ENCODE measurements around the gene GRAMD2B.

GRAMD2B gene

GRCh38 chr5:126531543-126532120, 108.4 kb downstream of the GRAMD2B start:
- Histone ChIP-seq H3K4me3 (ENCODE audit: low read depth in 1 of 2, low read length in 2 of 2) (no peak overlapping the region), H3K4me1 (ENCODE audit: insufficient read depth, low read length) (peaks cover 16% of the 10 kb centered on the region), H3K9ac (ENCODE audit: low read length) (no peak overlapping the region), H3K9me3 (ENCODE audit: low read length) (no peaks in the 10 kb centered on the region), H3K27ac (ENCODE audit: low read depth, low read length) (peak overlapping the region; percentile 29), H3K27me3 (ENCODE audit: control insufficient read depth in 1 of 2, insufficient read depth in 2 of 2, low read length in 2 of 2) (no peaks in the 10 kb centered on the region), H3K36me3 (ENCODE audit: insufficient read depth, low read length) (no peaks in the 10 kb centered on the region)

GRCh38 chr5:126534553-126534952, 111.3 kb downstream of the GRAMD2B start:
- peaks cover 26% of the 10 kb centered on the region for H3K4me1 ChIP-seq (ENCODE audit: insufficient read depth, low read length)
- H3K27ac ChIP-seq (ENCODE audit: low read depth, low read length) = no peak overlapping the region
- no peaks in the 10 kb centered on the region for H3K36me3 ChIP-seq (ENCODE audit: insufficient read depth, low read length)
- no peaks in the 10 kb centered on the region for H3K27me3 ChIP-seq (ENCODE audit: control insufficient read depth in 1 of 2, insufficient read depth in 2 of 2, low read length in 2 of 2)
- H3K9me3 ChIP-seq (ENCODE audit: low read length) = no peaks in the 10 kb centered on the region
- no peak overlapping the region for H3K4me3 ChIP-seq (ENCODE audit: low read depth in 1 of 2, low read length in 2 of 2)
- H3K9ac ChIP-seq (ENCODE audit: low read length) = no peak overlapping the region

- Histone ChIP-seq H3K9me3 (ENCODE audit: low read length) (no peaks in the 10 kb centered on the region), H3K9ac (ENCODE audit: low read length) (no peak overlapping the region), H3K4me3 (ENCODE audit: low read depth in 1 of 2, low read length in 2 of 2) (no peak overlapping the region), H3K27me3 (ENCODE audit: control insufficient read depth in 1 of 2, insufficient read depth in 2 of 2, low read length in 2 of 2) (no peaks in the 10 kb centered on the region), H3K4me1 (ENCODE audit: insufficient read depth, low read length) (peaks cover 26% of the 10 kb centered on the region), H3K36me3 (ENCODE audit: insufficient read depth, low read length) (no peaks in the 10 kb centered on the region), H3K27ac (ENCODE audit: low read depth, low read length) (no peak overlapping the region)
Measured at GRCh38 chr5:126535856-126536545, 112.8 kb downstream of the GRAMD2B start.

GRCh38 chr5:126536874-126537273, 113.7 kb downstream of the GRAMD2B start:
- Histone ChIP-seq H3K4me1 (ENCODE audit: insufficient read depth, low read length) (peaks cover 18% of the 10 kb centered on the region), H3K27me3 (ENCODE audit: control insufficient read depth in 1 of 2, insufficient read depth in 2 of 2, low read length in 2 of 2) (no peaks in the 10 kb centered on the region), H3K36me3 (ENCODE audit: insufficient read depth, low read length) (no peaks in the 10 kb centered on the region), H3K9me3 (ENCODE audit: low read length) (no peaks in the 10 kb centered on the region), H3K4me3 (ENCODE audit: low read depth in 1 of 2, low read length in 2 of 2) (no peak overlapping the region), H3K27ac (ENCODE audit: low read depth, low read length) (no peak overlapping the region), H3K9ac (ENCODE audit: low read length) (no peak overlapping the region)

GRCh38 chr5:126538579-126538978, 115.4 kb downstream of the GRAMD2B start:
- peaks cover 13% of the 10 kb centered on the region for H3K4me1 ChIP-seq (ENCODE audit: insufficient read depth, low read length)
- H3K27ac ChIP-seq (ENCODE audit: low read depth, low read length) = no peak overlapping the region
- H3K27me3 ChIP-seq (ENCODE audit: control insufficient read depth in 1 of 2, insufficient read depth in 2 of 2, low read length in 2 of 2) = no peaks in the 10 kb centered on the region
- H3K36me3 ChIP-seq (ENCODE audit: insufficient read depth, low read length) = no peaks in the 10 kb centered on the region
- H3K4me3 ChIP-seq (ENCODE audit: low read depth in 1 of 2, low read length in 2 of 2) = no peak overlapping the region
- H3K9me3 ChIP-seq (ENCODE audit: low read length) = no peaks in the 10 kb centered on the region
- H3K9ac ChIP-seq (ENCODE audit: low read length) = no peak overlapping the region

GRCh38 chr5:126540631-126541030, 117.4 kb downstream of the GRAMD2B start:
- Histone ChIP-seq H3K9ac (ENCODE audit: low read length) (no peak overlapping the region), H3K36me3 (ENCODE audit: insufficient read depth, low read length) (no peaks in the 10 kb centered on the region), H3K9me3 (ENCODE audit: low read length) (no peaks in the 10 kb centered on the region), H3K4me3 (ENCODE audit: low read depth in 1 of 2, low read length in 2 of 2) (no peak overlapping the region), H3K4me1 (ENCODE audit: insufficient read depth, low read length) (peaks cover 13% of the 10 kb centered on the region), H3K27me3 (ENCODE audit: control insufficient read depth in 1 of 2, insufficient read depth in 2 of 2, low read length in 2 of 2) (no peaks in the 10 kb centered on the region), H3K27ac (ENCODE audit: low read depth, low read length) (no peak overlapping the region)

GRCh38 chr5:126542441-126542840, 119.2 kb downstream of the GRAMD2B start:
- no peaks in the 10 kb centered on the region for H3K27me3 ChIP-seq (ENCODE audit: control insufficient read depth in 1 of 2, insufficient read depth in 2 of 2, low read length in 2 of 2)
- no peaks in the 10 kb centered on the region for H3K9me3 ChIP-seq (ENCODE audit: low read length)
- no peak overlapping the region for H3K9ac ChIP-seq (ENCODE audit: low read length)
- H3K36me3 ChIP-seq (ENCODE audit: insufficient read depth, low read length) = no peaks in the 10 kb centered on the region
- peaks cover 7% of the 10 kb centered on the region for H3K4me1 ChIP-seq (ENCODE audit: insufficient read depth, low read length)
- H3K4me3 ChIP-seq (ENCODE audit: low read depth in 1 of 2, low read length in 2 of 2) = no peak overlapping the region
- no peak overlapping the region for H3K27ac ChIP-seq (ENCODE audit: low read depth, low read length)

- Histone ChIP-seq H3K36me3 (ENCODE audit: insufficient read depth, low read length) (no peaks in the 10 kb centered on the region), H3K27ac (ENCODE audit: low read depth, low read length) (no peak overlapping the region)
Measured at GRCh38 chr5:126543009-126543408, 119.8 kb downstream of the GRAMD2B start.

GRCh38 chr5:126543660-126544059, 120.5 kb downstream of the GRAMD2B start:
- Histone ChIP-seq H3K4me1 (ENCODE audit: insufficient read depth, low read length) (peaks cover 4% of the 10 kb centered on the region), H3K27me3 (ENCODE audit: control insufficient read depth in 1 of 2, insufficient read depth in 2 of 2, low read length in 2 of 2) (no peaks in the 10 kb centered on the region), H3K27ac (ENCODE audit: low read depth, low read length) (no peak overlapping the region), H3K36me3 (ENCODE audit: insufficient read depth, low read length) (no peaks in the 10 kb centered on the region), H3K9ac (ENCODE audit: low read length) (no peak overlapping the region), H3K9me3 (ENCODE audit: low read length) (no peaks in the 10 kb centered on the region), H3K4me3 (ENCODE audit: low read depth in 1 of 2, low read length in 2 of 2) (no peak overlapping the region)

More at GRCh38 chr5:126543009-126543408, 119.8 kb downstream of the GRAMD2B start:
- no peaks in the 10 kb centered on the region for H3K27me3 ChIP-seq (ENCODE audit: control insufficient read depth in 1 of 2, insufficient read depth in 2 of 2, low read length in 2 of 2)
- H3K4me1 ChIP-seq (ENCODE audit: insufficient read depth, low read length) = peaks cover 7% of the 10 kb centered on the region
- H3K9me3 ChIP-seq (ENCODE audit: low read length) = no peaks in the 10 kb centered on the region
- no peak overlapping the region for H3K9ac ChIP-seq (ENCODE audit: low read length)
- H3K4me3 ChIP-seq (ENCODE audit: low read depth in 1 of 2, low read length in 2 of 2) = no peak overlapping the region
